SK-N-SH (cell line): ENCODE data around the gene CHI3L2. TPM values are rescaled to one million over a fixed set of nuclear protein-coding genes. Genes with fewer than 3 reads are reported as not detected.
A peak's percentile ranks its signal among the peaks of the same experiment; 100 is the strongest.

Experiments used
- CTCF ChIA-PET: fragments of 300-600, 350-600 bp; formaldehyde crosslinking; extraction: SDS; loops from one replicate; lab custom pipeline; 2021; lab: Yijun Ruan, JAX
- POLR2A ChIA-PET: fragments of 350-600 bp; sonication (Branson Sonifier 250); formaldehyde crosslinking; extraction: SDS; loops from one replicate; lab custom pipeline; 2020; ENCODE audit warnings: antibody characterized with exemption, inconsistent platforms; lab: Yijun Ruan, JAX
- DNase-seq: peaks from one replicate; pipeline ENCODE4 v3.0.0; 2012
- H2AFZ ChIP-seq: fragments of 200-600 bp; sonication (generic); 2 replicates; pipeline ENCODE4 v1.8.1; 2016; ENCODE audit warnings: antibody characterized with exemption, mild to moderate bottlenecking, low read depth
- H3F3A ChIP-seq: fragments of 200-600 bp; sonication (generic); replicated peaks from 2 replicates; pipeline ENCODE3; 2016; ENCODE audit warnings: antibody characterized with exemption, mild to moderate bottlenecking; ENCODE audit not compliant: insufficient read depth
- H3K27ac ChIP-seq, 2 experiments: fragments of 200-500 bp in 1 of 2; fragments of 200-600 bp in 1 of 2; sonication (Bioruptor generic) in 1 of 2; sonication (generic), shearing (Covaris generic) in 1 of 2; 2 replicates each; pipeline versions ENCODE4 v1.5.1 to v1.6.1; 2014 to 2016; ENCODE audit warnings: low read depth in 2 of 2, inconsistent platforms in 1 of 2, low read length in 1 of 2, mild to moderate bottlenecking in 1 of 2, mixed read lengths in 1 of 2
- H3K27me3 ChIP-seq: fragments of 200-600 bp; sonication (generic), shearing (Covaris generic); 2 replicates; pipeline ENCODE4 v1.6.1; 2016; ENCODE audit warnings: mixed run types; ENCODE audit not compliant: insufficient read depth
- H3K36me3 ChIP-seq, 2 experiments: fragments of 200-500 bp in 1 of 2; fragments of 200-600 bp in 1 of 2; sonication (Bioruptor generic) in 1 of 2; sonication (generic) in 1 of 2; replicated peaks in 1 of 2; 2 replicates each; pipeline versions ENCODE3 to v1.5.1; 2014 to 2016; ENCODE audit warnings: low read length in 1 of 2, mild to moderate bottlenecking in 1 of 2; ENCODE audit not compliant: insufficient read depth in 2 of 2, control insufficient read depth in 1 of 2
- H3K4me1 ChIP-seq, 2 experiments: fragments of 200-500 bp in 1 of 2; fragments of 200-600 bp in 1 of 2; sonication (Bioruptor generic) in 1 of 2; sonication (generic), shearing (Covaris generic) in 1 of 2; 2 replicates each; pipeline versions ENCODE4 v1.5.1 to v1.6.1; 2014 to 2016; ENCODE audit warnings: low read depth in 1 of 2, low read length in 1 of 2, mixed run types in 1 of 2; ENCODE audit not compliant: insufficient read depth in 2 of 2, control insufficient read depth in 1 of 2
- H3K4me2 ChIP-seq: fragments of 200-600 bp; sonication (generic), shearing (Covaris generic); 2 replicates; pipeline ENCODE4 v1.6.1; 2017; ENCODE audit warnings: mixed run types
- H3K4me3 ChIP-seq, 2 experiments: fragments of 200-500 bp in 1 of 2; fragments of 200-600 bp in 1 of 2; sonication (Bioruptor generic) in 1 of 2; sonication (generic), shearing (Covaris generic) in 1 of 2; 2 replicates each; pipeline versions ENCODE4 v1.5.1 to v1.8.1; 2014 to 2016; ENCODE audit warnings: low read depth in 2 of 2, inconsistent platforms in 1 of 2, low read length in 1 of 2, mild to moderate bottlenecking in 1 of 2, mixed read lengths in 1 of 2, moderate library complexity in 1 of 2
- H3K79me2 ChIP-seq: fragments of 200-600 bp; sonication (generic); 2 replicates; pipeline ENCODE4 v1.8.1; 2017; ENCODE audit warnings: mild to moderate bottlenecking; ENCODE audit not compliant: insufficient read depth
- H3K9ac ChIP-seq: fragments of 200-600 bp; sonication (generic); 2 replicates; pipeline ENCODE4 v1.6.1; 2017; ENCODE audit warnings: mixed run types
- H3K9me2 ChIP-seq: fragments of 200-600 bp; sonication (generic); 2 replicates; pipeline ENCODE4 v1.6.1; 2017; ENCODE audit warnings: mixed run types
- H3K9me3 ChIP-seq: fragments of 200-600 bp; sonication (generic); 2 replicates; pipeline ENCODE4 v1.6.1; 2017; ENCODE audit warnings: mixed run types, mild to moderate bottlenecking, moderate library complexity
- H4K20me1 ChIP-seq: fragments of 200-600 bp; sonication (generic); 2 replicates; pipeline ENCODE4 v1.6.1; 2017; ENCODE audit warnings: mild to moderate bottlenecking, mixed run types; ENCODE audit not compliant: insufficient read depth
- CHD2 ChIP-seq: fragments of 150-350 bp; IDR thresholded peaks from 2 replicates; pipeline ENCODE4 v1.6.1; 2018; ENCODE audit warnings: low read length; ENCODE audit not compliant: partially characterized antibody
- CTCF ChIP-seq: fragments of 200-600 bp; sonication (generic); IDR thresholded peaks from 2 replicates; pipeline ENCODE4 v1.6.1; 2017; ENCODE audit warnings: antibody characterized with exemption, mild to moderate bottlenecking, moderate library complexity
- ELF1 ChIP-seq: IDR thresholded peaks from 2 replicates; pipeline ENCODE4 v1.4.0; 2012
- FOSL2 ChIP-seq: IDR thresholded peaks from 2 replicates; pipeline ENCODE4 v1.4.0; 2012; ENCODE audit warnings: low read depth, mild to moderate bottlenecking, moderate library complexity, borderline replicate concordance
- FOXM1 ChIP-seq: IDR thresholded peaks from 2 replicates; pipeline ENCODE4 v1.4.0; 2012; ENCODE audit warnings: low read depth, mild to moderate bottlenecking
- GABPA ChIP-seq: IDR thresholded peaks from 2 replicates; pipeline ENCODE4 v1.4.0; 2012; ENCODE audit warnings: low read depth, mild to moderate bottlenecking
- GATA2 ChIP-seq: sonication (generic); formaldehyde crosslinking; IDR thresholded peaks from 2 replicates; pipeline ENCODE4 v1.5.0; 2020; ENCODE audit warnings: mild to moderate bottlenecking, missing genetic modification reagents
- MAX ChIP-seq: IDR thresholded peaks from 2 replicates; pipeline ENCODE4 v1.4.0; 2012; ENCODE audit warnings: low read depth
- MEF2A ChIP-seq: IDR thresholded peaks from 2 replicates; pipeline ENCODE4 v1.4.0; 2012; ENCODE audit warnings: low read depth, borderline replicate concordance
- MXI1 ChIP-seq: IDR thresholded peaks from 2 replicates; pipeline ENCODE4 v1.6.1; 2012; ENCODE audit warnings: mild to moderate bottlenecking, low read depth, low read length, improper control_type of control experiment
- RAD21 ChIP-seq: IDR thresholded peaks from 2 replicates; pipeline ENCODE4 v1.6.1; 2012; ENCODE audit warnings: mild to moderate bottlenecking, low read length
- RCOR1 ChIP-seq: fragments of 150-350 bp; IDR thresholded peaks from 2 replicates; pipeline ENCODE4 v1.6.1; 2017; ENCODE audit warnings: antibody characterized with exemption, low read length
- RFX5 ChIP-seq: IDR thresholded peaks from 2 replicates; pipeline ENCODE4 v1.6.1; 2012; ENCODE audit warnings: mild to moderate bottlenecking, improper control_type of control experiment, low read length
- SMC3 ChIP-seq: IDR thresholded peaks from 2 replicates; pipeline ENCODE4 v1.6.1; 2012; ENCODE audit warnings: low read depth, low read length, improper control_type of control experiment
- TAF1 ChIP-seq: IDR thresholded peaks from 2 replicates; pipeline ENCODE4 v1.6.1; 2012; ENCODE audit warnings: low read depth, mild to moderate bottlenecking, low read length, moderate library complexity, borderline replicate concordance
- TCF12 ChIP-seq: IDR thresholded peaks from 2 replicates; pipeline ENCODE4 v1.4.0; 2012
- TEAD4 ChIP-seq: IDR thresholded peaks from 2 replicates; pipeline ENCODE4 v1.4.0; 2012; ENCODE audit warnings: mild to moderate bottlenecking, borderline replicate concordance; ENCODE audit not compliant: insufficient read depth
- USF1 ChIP-seq: IDR thresholded peaks from 2 replicates; pipeline ENCODE4 v1.4.0; 2012; ENCODE audit warnings: low read depth, borderline replicate concordance
- WGBS: methylation state at CpG from one replicate; pipeline ENCODE4 v1.1.6; 2017; ENCODE audit warnings: low lambda C conversion rate; 5-methylcytosine and 5-hydroxymethylcytosine counted together
- polyA plus RNA-seq, 3 experiments: library from polyadenylated mRNA; depleted of rRNA; stranded (reverse); fragments of >200 nt; gene quantifications; 2 replicates each; pipeline ENCODE4 v1.2.3, GENCODE V29; 2012
- TF ChIP-seq, protein P1 (sequence below): fragments of 150-350 bp; IDR thresholded peaks from 2 replicates; pipeline ENCODE4 v1.6.1; 2017; ENCODE audit warnings: antibody characterized with exemption, low read length, low read depth, borderline replicate concordance
- TF ChIP-seq, protein P2 (sequence below): IDR thresholded peaks from 2 replicates; pipeline ENCODE4; 2012
- TF ChIP-seq, protein P3 (sequence below): IDR thresholded peaks from 2 replicates; pipeline ENCODE4 v1.6.1; 2012; ENCODE audit warnings: mild to moderate bottlenecking, low read depth, low read length, moderate library complexity
- TF ChIP-seq, protein P4 (sequence below): IDR thresholded peaks from 2 replicates; pipeline ENCODE4 v1.4.0; 2012; ENCODE audit warnings: low read depth, borderline replicate concordance

The CHI3L2 gene
- polyA plus RNA-seq, 1 of the 3 experiments (the other 2 are of a cell fraction), result 0.92 TPM

DNA sequence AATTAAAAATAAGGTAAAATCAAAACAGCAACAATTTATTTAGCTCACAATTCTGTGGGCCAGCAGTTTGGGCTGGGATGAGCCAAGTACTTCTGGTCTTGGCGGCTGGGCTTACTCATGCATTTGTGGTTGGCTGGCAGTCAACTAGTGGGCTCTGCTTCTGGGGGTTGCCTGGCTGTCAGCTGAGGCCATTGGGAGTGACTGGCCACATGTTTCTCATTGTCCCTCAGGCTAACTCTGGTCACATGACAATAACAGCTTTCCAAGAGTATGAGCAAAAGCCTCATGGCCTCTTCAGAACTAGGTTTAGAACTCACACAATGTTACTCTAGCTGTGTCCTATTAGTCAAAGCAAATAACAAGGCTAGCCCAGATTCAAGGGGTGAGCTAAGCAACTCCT, 47.6 kb downstream of the CHI3L2 start:
- CTCF ChIA-PET, result interaction anchor here (1.0 kb wide), 1 partner anchor 25 kb away, joined by 3 read pairs; no protein-coding TSS in a partner anchor
- no peak for TF ChIP-seq SMC3
- TF ChIP-seq TAF1, result no peak
- no peak for TF ChIP-seq RAD21
- TF ChIP-seq MEF2A, result no peak
- TF ChIP-seq MXI1, result no peak
- TF ChIP-seq, protein P1, sequence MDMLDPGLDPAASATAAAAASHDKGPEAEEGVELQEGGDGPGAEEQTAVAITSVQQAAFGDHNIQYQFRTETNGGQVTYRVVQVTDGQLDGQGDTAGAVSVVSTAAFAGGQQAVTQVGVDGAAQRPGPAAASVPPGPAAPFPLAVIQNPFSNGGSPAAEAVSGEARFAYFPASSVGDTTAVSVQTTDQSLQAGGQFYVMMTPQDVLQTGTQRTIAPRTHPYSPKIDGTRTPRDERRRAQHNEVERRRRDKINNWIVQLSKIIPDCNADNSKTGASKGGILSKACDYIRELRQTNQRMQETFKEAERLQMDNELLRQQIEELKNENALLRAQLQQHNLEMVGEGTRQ, result no peak
- TF ChIP-seq MAX, result peak; percentile 56; the same call in 1 of the 2 replicates
- TF ChIP-seq ELF1, result no peak
- TF ChIP-seq CTCF, result no peak
- TF ChIP-seq GATA2 (CRISPR knock-in tag), result no peak
- TF ChIP-seq GABPA, result no peak
- peak; percentile 27; the same call in 1 of the 2 replicates for TF ChIP-seq FOSL2
- no peak for TF ChIP-seq RCOR1
- TF ChIP-seq, protein P2, sequence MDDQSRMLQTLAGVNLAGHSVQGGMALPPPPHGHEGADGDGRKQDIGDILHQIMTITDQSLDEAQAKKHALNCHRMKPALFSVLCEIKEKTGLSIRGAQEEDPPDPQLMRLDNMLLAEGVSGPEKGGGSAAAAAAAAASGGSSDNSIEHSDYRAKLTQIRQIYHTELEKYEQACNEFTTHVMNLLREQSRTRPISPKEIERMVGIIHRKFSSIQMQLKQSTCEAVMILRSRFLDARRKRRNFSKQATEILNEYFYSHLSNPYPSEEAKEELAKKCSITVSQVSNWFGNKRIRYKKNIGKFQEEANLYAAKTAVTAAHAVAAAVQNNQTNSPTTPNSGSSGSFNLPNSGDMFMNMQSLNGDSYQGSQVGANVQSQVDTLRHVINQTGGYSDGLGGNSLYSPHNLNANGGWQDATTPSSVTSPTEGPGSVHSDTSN, result peak; percentile 41
- no peak for TF ChIP-seq FOXM1
- TF ChIP-seq, protein P3, sequence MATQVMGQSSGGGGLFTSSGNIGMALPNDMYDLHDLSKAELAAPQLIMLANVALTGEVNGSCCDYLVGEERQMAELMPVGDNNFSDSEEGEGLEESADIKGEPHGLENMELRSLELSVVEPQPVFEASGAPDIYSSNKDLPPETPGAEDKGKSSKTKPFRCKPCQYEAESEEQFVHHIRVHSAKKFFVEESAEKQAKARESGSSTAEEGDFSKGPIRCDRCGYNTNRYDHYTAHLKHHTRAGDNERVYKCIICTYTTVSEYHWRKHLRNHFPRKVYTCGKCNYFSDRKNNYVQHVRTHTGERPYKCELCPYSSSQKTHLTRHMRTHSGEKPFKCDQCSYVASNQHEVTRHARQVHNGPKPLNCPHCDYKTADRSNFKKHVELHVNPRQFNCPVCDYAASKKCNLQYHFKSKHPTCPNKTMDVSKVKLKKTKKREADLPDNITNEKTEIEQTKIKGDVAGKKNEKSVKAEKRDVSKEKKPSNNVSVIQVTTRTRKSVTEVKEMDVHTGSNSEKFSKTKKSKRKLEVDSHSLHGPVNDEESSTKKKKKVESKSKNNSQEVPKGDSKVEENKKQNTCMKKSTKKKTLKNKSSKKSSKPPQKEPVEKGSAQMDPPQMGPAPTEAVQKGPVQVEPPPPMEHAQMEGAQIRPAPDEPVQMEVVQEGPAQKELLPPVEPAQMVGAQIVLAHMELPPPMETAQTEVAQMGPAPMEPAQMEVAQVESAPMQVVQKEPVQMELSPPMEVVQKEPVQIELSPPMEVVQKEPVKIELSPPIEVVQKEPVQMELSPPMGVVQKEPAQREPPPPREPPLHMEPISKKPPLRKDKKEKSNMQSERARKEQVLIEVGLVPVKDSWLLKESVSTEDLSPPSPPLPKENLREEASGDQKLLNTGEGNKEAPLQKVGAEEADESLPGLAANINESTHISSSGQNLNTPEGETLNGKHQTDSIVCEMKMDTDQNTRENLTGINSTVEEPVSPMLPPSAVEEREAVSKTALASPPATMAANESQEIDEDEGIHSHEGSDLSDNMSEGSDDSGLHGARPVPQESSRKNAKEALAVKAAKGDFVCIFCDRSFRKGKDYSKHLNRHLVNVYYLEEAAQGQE, result no peak
- TF ChIP-seq, protein P4, sequence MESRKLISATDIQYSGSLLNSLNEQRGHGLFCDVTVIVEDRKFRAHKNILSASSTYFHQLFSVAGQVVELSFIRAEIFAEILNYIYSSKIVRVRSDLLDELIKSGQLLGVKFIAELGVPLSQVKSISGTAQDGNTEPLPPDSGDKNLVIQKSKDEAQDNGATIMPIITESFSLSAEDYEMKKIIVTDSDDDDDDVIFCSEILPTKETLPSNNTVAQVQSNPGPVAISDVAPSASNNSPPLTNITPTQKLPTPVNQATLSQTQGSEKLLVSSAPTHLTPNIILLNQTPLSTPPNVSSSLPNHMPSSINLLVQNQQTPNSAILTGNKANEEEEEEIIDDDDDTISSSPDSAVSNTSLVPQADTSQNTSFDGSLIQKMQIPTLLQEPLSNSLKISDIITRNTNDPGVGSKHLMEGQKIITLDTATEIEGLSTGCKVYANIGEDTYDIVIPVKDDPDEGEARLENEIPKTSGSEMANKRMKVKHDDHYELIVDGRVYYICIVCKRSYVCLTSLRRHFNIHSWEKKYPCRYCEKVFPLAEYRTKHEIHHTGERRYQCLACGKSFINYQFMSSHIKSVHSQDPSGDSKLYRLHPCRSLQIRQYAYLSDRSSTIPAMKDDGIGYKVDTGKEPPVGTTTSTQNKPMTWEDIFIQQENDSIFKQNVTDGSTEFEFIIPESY, result no peak
- TF ChIP-seq CHD2, result no peak
- TF ChIP-seq USF1, result peak; percentile 81
- no peak for TF ChIP-seq RFX5
- TF ChIP-seq TCF12, result peak; percentile 66
- no peak for TF ChIP-seq TEAD4

More for the DNA sequence above, 47.6 kb downstream of the CHI3L2 start:
- Histone ChIP-seq H3K27ac (peak overlapping the region in 1 of 2 experiments; percentile 21; a peak in 1 of 4 replicates), H3F3A (no peaks in the 10 kb centered on the region), H3K79me2 (no peaks in the 10 kb centered on the region), H3K9ac (no peak overlapping the region), H3K4me2 (peak overlapping the region; percentile 32; the same call in 1 of the 2 replicates), H3K9me2 (no peaks in the 10 kb centered on the region), H4K20me1 (no peaks in the 10 kb centered on the region), H3K4me1 (no peaks in the 10 kb centered on the region; a peak in 2 of 4 replicates), H3K4me3 (no peak overlapping the region), H2AFZ (no peak overlapping the region; the same call in 1 of the 2 replicates), H3K9me3 (0 out of 2 replicates have a peak, but pooled peaks cover 4% of the 10 kb centered on the region), H3K27me3 (peaks cover 16% of the 10 kb centered on the region; the same call in 1 of the 2 replicates), H3K36me3 (no peaks in the 10 kb centered on the region)
- POLR2A ChIA-PET, result no interaction called here
- peak; percentile 39 for DNase-seq
- WGBS, result 0% methylated on average over 1 of the region's 1 CpG
